Measurements from ENCODE around the gene TEKT4.
"Not testable (repeated sequence)": the region's sequence is repeated elsewhere in the genome, so short reads cannot be mapped to it uniquely, and the experiment has no call there.

The TEKT4 gene

DNA sequence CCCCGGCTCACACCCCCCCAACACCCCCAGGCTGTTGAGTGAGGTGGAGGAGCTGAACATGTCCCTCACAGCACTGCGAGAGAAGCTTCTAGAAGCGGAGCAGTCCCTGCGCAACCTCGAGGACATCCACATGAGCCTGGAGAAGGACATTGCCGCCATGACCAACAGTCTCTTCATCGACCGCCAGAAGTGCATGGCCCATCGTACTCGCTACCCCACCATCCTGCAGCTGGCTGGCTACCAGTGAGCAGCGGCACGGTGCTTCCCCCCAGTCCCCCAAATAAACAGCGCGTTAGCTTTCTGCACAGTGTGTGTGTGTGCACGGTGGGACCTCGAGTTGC lies 5.3 kb downstream of the TEKT4 start:
- no peak for DNase-seq

DNA sequence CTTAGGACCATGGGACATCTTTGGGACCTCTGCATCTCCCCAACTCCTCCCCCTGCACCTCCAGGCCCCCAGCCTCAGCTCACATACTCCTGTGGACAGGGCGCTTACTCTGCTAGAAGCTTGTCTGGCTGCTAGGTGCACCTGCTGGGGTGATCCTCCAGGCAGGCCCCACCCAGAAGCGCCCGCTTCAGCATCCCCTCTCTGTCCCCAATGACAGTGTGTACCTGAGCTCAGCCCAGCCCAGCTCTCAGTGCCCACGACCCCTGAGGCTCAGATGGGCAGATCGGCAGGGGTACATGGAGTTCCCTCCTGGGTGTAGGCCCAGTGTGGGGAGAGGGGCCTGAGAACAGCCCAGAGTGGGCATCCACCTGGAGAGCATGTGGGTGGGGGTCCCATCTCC lies 5.9 kb downstream of the TEKT4 start:
- DNase-seq, result no peak

DNA sequence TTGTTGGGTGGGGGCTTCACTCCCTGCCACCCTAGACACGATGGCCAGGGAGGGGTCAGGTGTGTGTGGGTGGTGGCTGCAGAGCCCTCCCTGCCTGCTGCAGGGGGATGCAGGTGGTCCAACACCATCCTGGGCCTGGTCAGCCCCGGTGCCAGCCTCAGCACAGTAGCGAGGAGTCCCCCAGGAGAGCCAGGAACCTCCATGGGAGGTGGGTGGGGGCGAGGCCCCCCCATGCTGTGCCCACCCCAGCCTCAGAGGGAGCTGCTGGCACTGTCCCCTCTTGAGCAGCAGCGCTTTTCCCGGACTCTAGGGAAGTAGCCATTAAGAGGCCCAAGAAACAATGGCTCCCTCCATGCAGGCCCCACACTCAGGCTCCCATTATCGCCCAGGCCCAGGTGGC lies 7.3 kb downstream of the TEKT4 start:
- not testable (repeated sequence) for DNase-seq

DNA sequence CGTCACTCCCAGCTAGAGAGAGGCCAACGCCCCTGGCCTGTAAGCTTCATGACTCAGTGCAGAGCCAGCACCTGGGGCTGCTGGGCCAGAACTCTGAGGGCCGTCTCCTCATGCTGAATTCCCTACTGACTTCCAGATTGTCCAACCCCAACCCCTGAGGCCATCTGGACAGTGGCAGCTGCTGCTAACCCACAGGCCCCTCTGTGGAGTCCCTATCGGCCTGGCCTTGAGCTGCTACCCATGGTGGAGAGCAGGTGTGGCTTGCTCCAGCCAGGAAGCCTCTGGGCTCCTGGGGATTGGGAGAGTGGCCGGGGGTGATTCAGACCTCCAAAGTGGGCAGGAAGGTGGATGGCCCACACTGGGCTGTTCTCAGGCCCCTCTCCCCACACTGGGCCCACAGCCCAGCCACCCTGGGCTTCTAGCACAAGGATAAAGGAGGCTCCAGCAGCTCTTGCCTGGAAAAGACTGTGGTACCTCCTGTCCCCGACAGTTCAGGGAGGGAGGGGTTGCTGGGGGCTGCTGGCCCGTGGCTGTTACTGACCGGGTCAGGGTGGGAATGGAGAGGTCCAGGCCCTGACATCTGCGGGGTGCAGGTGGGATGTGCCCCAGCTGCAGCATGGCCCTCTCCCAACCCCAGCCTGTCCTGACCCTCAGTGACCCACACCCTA lies 8.2 kb downstream of the TEKT4 start:
- no peak for DNase-seq

DNA sequence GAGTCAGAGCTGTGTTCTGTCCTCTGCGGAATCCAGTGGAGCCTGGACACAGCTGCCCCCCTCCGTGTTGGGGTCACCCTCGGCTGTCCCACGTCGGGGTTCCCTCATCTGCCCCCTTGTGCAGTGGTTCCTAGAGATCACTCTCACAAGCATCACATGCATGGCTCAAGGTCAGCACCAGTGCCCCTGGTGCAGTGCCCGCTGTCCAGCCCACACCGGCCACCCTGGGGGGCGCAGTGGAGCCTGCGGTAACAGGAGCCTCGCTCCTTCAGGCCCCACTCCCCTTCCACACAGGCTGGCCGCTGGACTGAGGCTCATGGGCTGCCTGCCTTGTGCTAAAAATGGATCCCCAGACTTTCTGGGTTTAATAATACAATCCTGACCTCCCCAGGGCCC lies 8.8 kb downstream of the TEKT4 start:
- no peak for DNase-seq

DNA sequence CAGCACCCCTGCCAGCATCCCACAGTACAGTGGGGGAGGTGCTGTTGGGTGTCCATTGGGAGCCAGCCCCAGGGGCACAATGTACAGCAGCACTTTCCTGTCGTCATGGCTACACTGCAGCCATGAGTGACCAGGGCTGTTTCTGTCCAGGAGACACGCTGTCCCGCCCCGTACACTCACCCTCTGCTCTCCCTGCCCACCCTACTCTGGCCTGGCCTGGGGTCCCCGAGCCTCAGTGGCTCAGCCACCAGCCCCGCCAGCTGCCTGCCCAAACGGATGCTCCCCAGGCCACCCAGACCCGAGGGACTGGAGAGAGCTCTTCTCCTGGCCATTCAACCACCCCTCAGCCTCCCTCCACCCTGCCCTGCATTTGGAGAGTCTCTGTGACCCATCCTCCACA lies 9.3 kb downstream of the TEKT4 start:
- no peak for DNase-seq

DNA sequence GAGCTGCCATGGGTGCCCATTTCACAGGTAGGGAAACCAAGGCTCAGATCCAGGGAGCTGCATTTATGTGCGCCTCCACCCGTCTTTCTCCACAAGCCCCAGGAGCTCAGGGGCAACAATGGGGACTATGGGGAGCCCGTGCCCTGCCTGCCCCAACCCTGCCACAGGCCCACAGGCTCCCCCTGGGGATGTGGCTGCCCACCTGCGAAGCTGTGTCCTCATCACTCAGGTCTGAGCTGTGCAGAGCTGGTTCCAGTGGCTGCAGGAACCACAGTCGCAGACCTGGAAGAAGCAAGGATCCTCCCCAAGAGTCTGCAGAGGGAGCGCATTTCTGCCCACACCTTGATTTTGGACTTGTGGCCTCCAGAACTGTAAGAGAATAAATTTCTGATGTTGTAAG lies 9.8 kb downstream of the TEKT4 start:
- no peak for DNase-seq

DNA sequence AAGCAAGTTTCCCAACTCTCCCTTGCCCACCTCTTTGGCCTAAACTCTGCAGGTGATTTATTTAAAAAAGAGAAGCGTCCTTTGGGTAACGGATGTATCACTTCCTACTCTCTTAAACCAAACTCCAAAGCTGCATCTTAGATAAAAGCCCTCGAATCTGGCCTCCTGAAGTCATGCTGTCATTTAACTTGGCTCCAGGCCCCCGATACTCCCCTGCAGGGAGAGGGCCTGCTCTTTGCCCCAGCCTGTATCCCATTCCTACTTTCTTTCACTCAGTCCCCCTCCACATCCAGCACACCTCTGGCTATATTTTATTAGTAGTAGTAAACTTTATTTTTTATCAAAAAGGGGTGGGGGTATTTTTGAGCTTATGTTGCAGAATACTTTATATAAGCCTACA lies 19.0 kb downstream of the TEKT4 start:
- DNase-seq, result no peak

DNA sequence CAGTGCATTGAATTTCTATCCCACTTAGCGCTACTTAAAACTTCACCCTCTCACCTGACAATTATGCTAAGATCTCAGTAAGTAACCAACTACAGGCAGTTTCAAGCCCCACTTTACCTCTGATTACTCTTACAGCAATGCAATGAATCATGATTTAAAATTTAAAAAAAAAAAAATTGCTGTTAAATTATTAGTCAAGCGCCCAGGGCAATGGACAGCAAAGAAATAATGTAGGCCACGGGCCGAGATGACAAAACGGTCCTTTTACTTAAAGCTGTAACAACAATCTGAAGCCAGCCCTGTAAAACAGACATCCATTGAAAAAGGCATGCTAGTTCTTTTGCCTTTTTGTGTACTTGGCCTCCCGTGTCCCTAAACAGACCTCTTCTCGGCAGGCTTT lies 24.0 kb downstream of the TEKT4 start:
- DNase-seq, result not testable (repeated sequence)

DNA sequence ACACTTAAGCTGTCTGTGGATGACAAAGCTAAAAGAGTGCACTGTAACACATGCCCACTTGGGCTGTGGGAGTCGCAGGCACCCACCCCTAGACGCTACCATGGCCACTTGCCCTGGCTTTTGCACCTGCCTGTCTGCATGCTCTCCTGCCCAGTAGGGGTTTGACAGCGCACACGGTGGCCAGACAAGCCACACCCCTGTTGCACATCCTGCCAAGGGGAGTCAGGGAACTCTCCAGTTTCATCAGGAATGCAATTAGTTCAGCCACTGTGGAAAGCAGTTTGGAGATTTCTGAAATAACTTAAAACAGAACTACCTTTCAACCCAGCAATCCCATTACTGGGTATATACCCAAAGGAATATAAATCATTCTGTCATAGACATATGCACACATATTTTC lies 35.7 kb downstream of the TEKT4 start:
- DNase-seq, result not testable (repeated sequence)

DNA sequence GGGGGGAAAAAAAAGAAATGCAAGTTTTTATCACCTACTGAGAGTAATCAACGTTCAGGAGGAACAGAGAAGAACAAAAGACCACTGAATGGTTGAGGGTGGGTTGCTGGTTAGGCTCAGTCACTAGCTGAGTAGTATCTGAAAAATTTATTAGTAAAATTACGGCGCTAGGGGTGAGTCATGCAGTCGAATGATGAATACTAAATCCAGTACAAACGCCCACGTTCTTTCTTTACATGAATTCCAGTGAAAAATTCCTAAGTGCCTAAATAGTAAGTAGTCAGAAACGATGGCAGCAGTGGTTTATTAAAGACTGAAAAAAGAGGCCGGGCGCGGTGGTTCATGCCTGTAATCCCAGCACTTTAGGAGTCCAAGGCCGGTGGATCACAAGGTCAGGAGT lies 52.0 kb downstream of the TEKT4 start:
- no peak for DNase-seq

DNA sequence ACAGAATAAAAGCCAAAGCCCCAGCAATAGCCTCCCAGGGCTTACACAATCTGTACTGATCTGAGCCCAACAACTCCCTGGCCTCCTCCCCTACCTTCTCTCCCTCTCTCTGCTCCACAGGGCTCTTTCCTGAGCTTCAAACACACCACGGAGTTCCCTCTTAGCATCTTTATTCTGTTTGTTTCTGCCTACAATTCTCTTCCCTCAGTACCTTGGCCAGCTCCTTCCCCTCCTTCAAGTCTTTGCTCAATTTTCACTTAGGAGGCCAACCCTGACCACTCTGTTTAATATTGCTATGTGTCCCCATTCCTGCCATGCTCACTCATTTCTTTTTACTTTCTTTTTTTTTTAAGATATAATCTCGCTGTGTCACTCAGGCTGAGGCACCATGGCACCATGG lies 53.8 kb downstream of the TEKT4 start:
- not testable (repeated sequence) for DNase-seq

Measured in fibroblast of skin of right quadriceps (primary cell).